ENCODE data around the gene CAB39L. TPM values are rescaled to one million over a fixed set of nuclear protein-coding genes. Genes with fewer than 3 reads are reported as not detected.

CAB39L gene
- polyA plus RNA-seq (ENCODE audit: insufficient read length in 4 of 4): 10 to 100 TPM; 16.3 to 19.8 (median 18.9) TPM

GRCh38 chr13:49443704-49444523, at the start of gene CAB39L, which contains the start of gene SETDB2:
Gene CAB39L, minus strand, starts transcription at chr13:49444064. Its CDS starts 61,154 bp downstream, at chr13:49382910.
Gene SETDB2, plus strand, starts transcription at chr13:49444274. Its CDS starts 7,620 bp downstream, at chr13:49451894.
- peak; percentile 95 to 97 (median 96) for DNase-seq (ENCODE audit: low read depth in 4 of 4, low spot score in 2 of 4)

GRCh38 chr13:49488563-49488962, 44.7 kb upstream of the CAB39L start:
- no peak for DNase-seq (ENCODE audit: low read depth in 4 of 4, low spot score in 2 of 4)

- no peak for DNase-seq (ENCODE audit: low read depth in 4 of 4, low spot score in 2 of 4)
Observed at GRCh38 chr13:49481788-49482187, 37.9 kb upstream of the CAB39L start.

GRCh38 chr13:49476529-49476928, 32.7 kb upstream of the CAB39L start:
- DNase-seq (ENCODE audit: low read depth in 4 of 4, low spot score in 2 of 4): no peak

GRCh38 chr13:49472186-49472585, 28.3 kb upstream of the CAB39L start:
- no peak for DNase-seq (ENCODE audit: low read depth in 4 of 4, low spot score in 2 of 4)

- peak in 3 of 4 donors; percentile 11 to 32 (median 29) for DNase-seq (ENCODE audit: low read depth in 4 of 4, low spot score in 2 of 4)
Observed at GRCh38 chr13:49466292-49466838, 22.5 kb upstream of the CAB39L start.

GRCh38 chr13:49464621-49465325, 20.9 kb upstream of the CAB39L start:
- no peak for DNase-seq (ENCODE audit: low read depth in 4 of 4, low spot score in 2 of 4)

- no peak for DNase-seq (ENCODE audit: low read depth in 4 of 4, low spot score in 2 of 4)
Observed at GRCh38 chr13:49464085-49464484, 20.2 kb upstream of the CAB39L start.

GRCh38 chr13:49459580-49459979, 15.7 kb upstream of the CAB39L start:
- no peak for DNase-seq (ENCODE audit: low read depth in 4 of 4, low spot score in 2 of 4)

GRCh38 chr13:49457221-49457620, 13.4 kb upstream of the CAB39L start:
- DNase-seq (ENCODE audit: low read depth in 4 of 4, low spot score in 2 of 4): no peak

- DNase-seq (ENCODE audit: low read depth in 4 of 4, low spot score in 2 of 4): no peak
Observed at GRCh38 chr13:49456156-49456555, 12.3 kb upstream of the CAB39L start.

GRCh38 chr13:49455007-49455398, 11.1 kb upstream of the CAB39L start:
- no peak for DNase-seq (ENCODE audit: low read depth in 4 of 4, low spot score in 2 of 4)

GRCh38 chr13:49454388-49455006, 10.6 kb upstream of the CAB39L start:
- DNase-seq (ENCODE audit: low read depth in 4 of 4, low spot score in 2 of 4): no peak

GRCh38 chr13:49453465-49453864, 9.6 kb upstream of the CAB39L start:
- DNase-seq (ENCODE audit: low read depth in 4 of 4, low spot score in 2 of 4): no peak

- DNase-seq (ENCODE audit: low read depth in 4 of 4, low spot score in 2 of 4): no peak
Observed at GRCh38 chr13:49452725-49453457, 9.0 kb upstream of the CAB39L start.

- no peak for DNase-seq (ENCODE audit: low read depth in 4 of 4, low spot score in 2 of 4)
Observed at GRCh38 chr13:49450105-49450819, 6.4 kb upstream of the CAB39L start.

GRCh38 chr13:49448753-49449152, 4.9 kb upstream of the CAB39L start:
- no peak for DNase-seq (ENCODE audit: low read depth in 4 of 4, low spot score in 2 of 4)

- no peak for DNase-seq (ENCODE audit: low read depth in 4 of 4, low spot score in 2 of 4)
Observed at GRCh38 chr13:49446473-49446872, 2.6 kb upstream of the CAB39L start.

GRCh38 chr13:49444524-49445395, 896 bp upstream of the CAB39L start:
- DNase-seq (ENCODE audit: low read depth in 4 of 4, low spot score in 2 of 4): peak in 3 of 4 donors; percentile 41 to 64 (median 44)
